ENCODE measurements around the gene RNF151.

DNA sequence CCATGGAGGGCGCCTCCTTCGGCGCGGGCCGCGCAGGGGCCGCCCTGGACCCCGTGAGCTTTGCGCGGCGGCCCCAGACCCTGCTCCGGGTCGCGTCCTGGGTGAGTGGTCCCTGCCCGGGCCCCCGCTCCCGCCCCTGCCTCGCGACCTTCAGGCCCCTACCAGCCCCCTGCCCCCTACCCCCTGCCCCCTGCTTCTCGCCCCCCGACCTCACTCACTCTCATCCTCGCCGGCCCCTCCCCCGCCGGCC lies 23.4 kb downstream of the RNF151 start:
- TF ChIP-seq GATA2 (IDR thresholded peaks at IDR 0.05; ENCODE audit: low read depth, low read length) (no peak), GATA3 (IDR thresholded peaks at IDR 0.05; ENCODE audit: low read depth, low read length) (no peak)
